ENCODE data around the gene ADAMTS13. TPM values are rescaled to one million over a fixed set of nuclear protein-coding genes. Genes with fewer than 3 reads are reported as not detected.

Gene ADAMTS13
- total RNA-seq, 1 experiment from 2014 or later = 4.7 TPM

GRCh38 chr9:133393399-133393798 is 28.8 kb upstream of the ADAMTS13 start:
- H3K4me3 Mint-ChIP-seq (ENCODE audit: low read depth, unreplicated experiment) = no peak overlapping the region
- H3K36me3 Mint-ChIP-seq (ENCODE audit: insufficient read depth, unreplicated experiment) = no peaks in the 10 kb centered on the region
- H3K27me3 Mint-ChIP-seq (ENCODE audit: unreplicated experiment) = peaks cover 64% of the 10 kb centered on the region
- no TSS peak for BruUV-seq (replicated peaks)
- H3K9me3 Mint-ChIP-seq (ENCODE audit: low read depth, unreplicated experiment) = no peaks in the 10 kb centered on the region
- CTCF ChIA-PET = no interaction called here
- no peak for TF ChIP-seq CTCF (IDR thresholded peaks at IDR 0.05; ENCODE audit: unreplicated experiment)
- intact Hi-C loops (cut with micrococcal nuclease; ENCODE audit: unreplicated experiment) = no loop called here
- no peak for DNase-seq
- no peak overlapping the region for H3K27ac Mint-ChIP-seq (ENCODE audit: unreplicated experiment)
- no peaks in the 10 kb centered on the region for H3K4me1 Mint-ChIP-seq (ENCODE audit: low read depth, unreplicated experiment)

- intact Hi-C loops (cut with micrococcal nuclease; ENCODE audit: unreplicated experiment) = no loop called here
- no peak for DNase-seq
- BruUV-seq (replicated peaks) = no TSS peak
- Mint-ChIP-seq H3K27me3 (ENCODE audit: unreplicated experiment) (peaks cover 56% of the 10 kb centered on the region), H3K9me3 (ENCODE audit: low read depth, unreplicated experiment) (no peaks in the 10 kb centered on the region), H3K4me3 (ENCODE audit: low read depth, unreplicated experiment) (no peak overlapping the region), H3K4me1 (ENCODE audit: low read depth, unreplicated experiment) (no peaks in the 10 kb centered on the region), H3K27ac (ENCODE audit: unreplicated experiment) (no peak overlapping the region), H3K36me3 (ENCODE audit: insufficient read depth, unreplicated experiment) (no peaks in the 10 kb centered on the region)
- no peak for TF ChIP-seq CTCF (IDR thresholded peaks at IDR 0.05; ENCODE audit: unreplicated experiment)
- CTCF ChIA-PET = no interaction called here
Observed at GRCh38 chr9:133394687-133395271, 27.4 kb upstream of the ADAMTS13 start.

GRCh38 chr9:133396952-133397351 is 25.2 kb upstream of the ADAMTS13 start:
- no peaks in the 10 kb centered on the region for H3K9me3 Mint-ChIP-seq (ENCODE audit: low read depth, unreplicated experiment)
- H3K27me3 Mint-ChIP-seq (ENCODE audit: unreplicated experiment) = peaks cover 39% of the 10 kb centered on the region
- peaks cover 5% of the 10 kb centered on the region for H3K36me3 Mint-ChIP-seq (ENCODE audit: insufficient read depth, unreplicated experiment)
- intact Hi-C loops (cut with micrococcal nuclease; ENCODE audit: unreplicated experiment) = no loop called here
- H3K27ac Mint-ChIP-seq (ENCODE audit: unreplicated experiment) = no peak overlapping the region
- no peak for TF ChIP-seq CTCF (IDR thresholded peaks at IDR 0.05; ENCODE audit: unreplicated experiment)
- no peak for DNase-seq
- BruUV-seq (replicated peaks) = no TSS peak
- H3K4me3 Mint-ChIP-seq (ENCODE audit: low read depth, unreplicated experiment) = no peak overlapping the region
- CTCF ChIA-PET = no interaction called here
- H3K4me1 Mint-ChIP-seq (ENCODE audit: low read depth, unreplicated experiment) = no peaks in the 10 kb centered on the region

GRCh38 chr9:133397370-133397769 is 24.8 kb upstream of the ADAMTS13 start:
- H3K4me3 Mint-ChIP-seq (ENCODE audit: low read depth, unreplicated experiment) = no peak overlapping the region
- TF ChIP-seq CTCF (IDR thresholded peaks at IDR 0.05; ENCODE audit: unreplicated experiment) = no peak
- CTCF ChIA-PET = no interaction called here
- no peak for DNase-seq
- BruUV-seq (replicated peaks) = no TSS peak
- peaks cover 39% of the 10 kb centered on the region for H3K27me3 Mint-ChIP-seq (ENCODE audit: unreplicated experiment)
- intact Hi-C loops (cut with micrococcal nuclease; ENCODE audit: unreplicated experiment) = no loop called here
- H3K27ac Mint-ChIP-seq (ENCODE audit: unreplicated experiment) = no peak overlapping the region
- H3K36me3 Mint-ChIP-seq (ENCODE audit: insufficient read depth, unreplicated experiment) = peaks cover 5% of the 10 kb centered on the region
- H3K4me1 Mint-ChIP-seq (ENCODE audit: low read depth, unreplicated experiment) = no peaks in the 10 kb centered on the region
- H3K9me3 Mint-ChIP-seq (ENCODE audit: low read depth, unreplicated experiment) = no peaks in the 10 kb centered on the region
